Caco-2 (cell line): ENCODE data around the gene MADCAM1. TPM values are rescaled to one million over a fixed set of nuclear protein-coding genes. Genes with fewer than 3 reads are reported as not detected.

Experiments
- BruUV-seq: library from RNA; stranded (reverse); fragments of 400-500 nt; replicated peaks from 2 replicates; lab custom pipeline; 2021; lab: Mats Ljungman, UMichigan
- CTCF ChIA-PET: fragments of 300-600 bp; sonication (Branson Sonifier 250); formaldehyde crosslinking; loops from one replicate; lab custom pipeline; 2022; ENCODE audit warnings: antibody characterized with exemption; lab: Charles Lee
- POLR2A ChIA-PET: fragments of 300-600 bp; sonication (Branson Sonifier 250); formaldehyde crosslinking; loops from one replicate; lab custom pipeline; 2022; ENCODE audit warnings: antibody characterized with exemption; lab: Charles Lee
- DNase-seq, 2 experiments: peaks; one replicate each; pipeline versions ENCODE4 v3.0.0 to v3.0.0-alpha.2; 2020 to 2022
- H3K27me3 ChIP-seq: replicated peaks from 2 replicates; pipeline ENCODE4 v1.6.0; 2011; ENCODE audit warnings: low read length; ENCODE audit not compliant: control insufficient read depth, insufficient read depth
- H3K36me3 ChIP-seq: 2 replicates; pipeline ENCODE4 v1.5.1; 2011; ENCODE audit warnings: low read length; ENCODE audit not compliant: control insufficient read depth, insufficient read depth
- H3K4me1 ChIP-seq: fragments of 250-450 bp; sonication (Bioruptor Pico); 2 replicates; pipeline ENCODE4 v1.5.1; 2020; ENCODE audit warnings: mild to moderate bottlenecking
- H3K4me3 ChIP-seq: 2 replicates; pipeline ENCODE4 v1.5.1; 2011; ENCODE audit warnings: low read depth, mild to moderate bottlenecking, control low read depth, low read length
- H3K9me3 ChIP-seq: fragments of 250-450 bp; sonication (Bioruptor Pico); 2 replicates; pipeline ENCODE4 v1.5.1; 2020; ENCODE audit warnings: mild to moderate bottlenecking, moderate library complexity
- H3K27ac Mint-ChIP-seq: one replicate; pipeline ENCODE4 v1.8.0; 2022; ENCODE audit warnings: mixed read lengths; ENCODE audit not compliant: unreplicated experiment
- H3K27me3 Mint-ChIP-seq: one replicate; pipeline ENCODE4 v1.8.0; 2022; ENCODE audit warnings: mixed read lengths; ENCODE audit not compliant: insufficient read depth, unreplicated experiment
- H3K36me3 Mint-ChIP-seq: one replicate; pipeline ENCODE4 v1.8.0; 2022; ENCODE audit warnings: mild to moderate bottlenecking, mixed read lengths; ENCODE audit not compliant: insufficient read depth, unreplicated experiment
- H3K4me1 Mint-ChIP-seq: one replicate; pipeline ENCODE4 v1.8.0; 2022; ENCODE audit warnings: low read depth, mixed read lengths; ENCODE audit not compliant: unreplicated experiment
- H3K4me3 Mint-ChIP-seq: one replicate; pipeline ENCODE4 v1.8.0; 2022; ENCODE audit warnings: mild to moderate bottlenecking, moderate library complexity, mixed read lengths; ENCODE audit not compliant: unreplicated experiment
- H3K9me3 Mint-ChIP-seq: one replicate; pipeline ENCODE4 v1.8.0; 2022; ENCODE audit warnings: mixed read lengths; ENCODE audit not compliant: unreplicated experiment
- intact Hi-C: fragments of 100-400 bp; cut with micrococcal nuclease; formaldehyde crosslinking; loops from one replicate; pipeline ENCODE4 v1.10.0; 2022; ENCODE audit not compliant: unreplicated experiment
- total RNA-seq: library from RNA; stranded (reverse); gene quantifications from 2 replicates; pipeline ENCODE4 v1.2.3, GENCODE V29; 2022
- TF ChIP-seq, protein P1 (sequence below), 2 experiments: fragments of 200-600 bp in 1 of 2; IDR thresholded peaks; 1 replicate in 1 of 2; 2 replicates in 1 of 2; pipeline versions ENCODE4 v1.5.1 to v1.8.0; 2011 to 2022; ENCODE audit warnings: antibody characterized with exemption in 1 of 2, control low read depth in 1 of 2, inconsistent platforms in 1 of 2, low read depth in 1 of 2, low read length in 1 of 2, mild to moderate bottlenecking in 1 of 2, moderate library complexity in 1 of 2; ENCODE audit not compliant: insufficient read depth in 1 of 2, severe bottlenecking in 1 of 2, unreplicated experiment in 1 of 2

MADCAM1 gene
- total RNA-seq, 1 experiment from 2014 or later, result 0.73 TPM

DNA sequence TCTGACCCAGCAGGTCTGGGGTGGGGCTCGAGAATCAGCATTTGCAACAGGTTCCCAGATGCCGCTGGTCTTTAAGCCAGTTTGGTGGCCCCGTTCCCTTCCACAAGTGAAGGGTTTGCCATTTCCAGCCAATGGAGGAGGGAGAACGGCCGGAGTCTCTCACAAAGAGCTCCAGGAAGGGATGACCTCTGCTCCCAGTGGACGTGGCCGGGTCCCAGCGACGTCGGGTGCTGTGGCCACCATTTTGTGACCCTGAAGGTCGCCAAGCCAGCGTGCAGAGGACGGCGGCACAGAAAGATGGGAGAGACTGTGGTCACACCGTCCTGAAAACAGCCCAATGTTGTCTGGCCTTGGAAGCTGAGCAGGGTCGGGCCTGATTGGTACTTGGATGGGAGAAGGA lies 43.5 kb upstream of the MADCAM1 start:
- ChIA-PET CTCF (no interaction called here), POLR2A (no interaction called here)
- no peaks in the 10 kb centered on the region for H3K4me1 ChIP-seq
- H3K9me3 ChIP-seq, result 0 out of 2 replicates have a peak, but pooled peaks cover 6% of the 10 kb centered on the region
- H3K4me1 Mint-ChIP-seq, result no peaks in the 10 kb centered on the region
- H3K36me3 Mint-ChIP-seq, result no peaks in the 10 kb centered on the region
- BruUV-seq, result no TSS peak
- H3K27me3 Mint-ChIP-seq, result no peaks in the 10 kb centered on the region
- TF ChIP-seq, protein P1, sequence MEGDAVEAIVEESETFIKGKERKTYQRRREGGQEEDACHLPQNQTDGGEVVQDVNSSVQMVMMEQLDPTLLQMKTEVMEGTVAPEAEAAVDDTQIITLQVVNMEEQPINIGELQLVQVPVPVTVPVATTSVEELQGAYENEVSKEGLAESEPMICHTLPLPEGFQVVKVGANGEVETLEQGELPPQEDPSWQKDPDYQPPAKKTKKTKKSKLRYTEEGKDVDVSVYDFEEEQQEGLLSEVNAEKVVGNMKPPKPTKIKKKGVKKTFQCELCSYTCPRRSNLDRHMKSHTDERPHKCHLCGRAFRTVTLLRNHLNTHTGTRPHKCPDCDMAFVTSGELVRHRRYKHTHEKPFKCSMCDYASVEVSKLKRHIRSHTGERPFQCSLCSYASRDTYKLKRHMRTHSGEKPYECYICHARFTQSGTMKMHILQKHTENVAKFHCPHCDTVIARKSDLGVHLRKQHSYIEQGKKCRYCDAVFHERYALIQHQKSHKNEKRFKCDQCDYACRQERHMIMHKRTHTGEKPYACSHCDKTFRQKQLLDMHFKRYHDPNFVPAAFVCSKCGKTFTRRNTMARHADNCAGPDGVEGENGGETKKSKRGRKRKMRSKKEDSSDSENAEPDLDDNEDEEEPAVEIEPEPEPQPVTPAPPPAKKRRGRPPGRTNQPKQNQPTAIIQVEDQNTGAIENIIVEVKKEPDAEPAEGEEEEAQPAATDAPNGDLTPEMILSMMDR (IDR thresholded peaks at IDR 0.05; ENCODE audit: insufficient read depth in 1 of 2, low read depth in 1 of 2, low read length in 1 of 2, severe bottlenecking in 1 of 2, unreplicated experiment in 1 of 2), result no peak
- no peak overlapping the region for H3K27ac Mint-ChIP-seq
- H3K27me3 ChIP-seq, result no peaks in the 10 kb centered on the region
- H3K4me3 ChIP-seq, result no peak overlapping the region
- H3K4me3 Mint-ChIP-seq, result no peak overlapping the region
- no peak for DNase-seq
- no peaks in the 10 kb centered on the region for H3K9me3 Mint-ChIP-seq
- no peaks in the 10 kb centered on the region for H3K36me3 ChIP-seq
- intact Hi-C loops, result no loop called here

DNA sequence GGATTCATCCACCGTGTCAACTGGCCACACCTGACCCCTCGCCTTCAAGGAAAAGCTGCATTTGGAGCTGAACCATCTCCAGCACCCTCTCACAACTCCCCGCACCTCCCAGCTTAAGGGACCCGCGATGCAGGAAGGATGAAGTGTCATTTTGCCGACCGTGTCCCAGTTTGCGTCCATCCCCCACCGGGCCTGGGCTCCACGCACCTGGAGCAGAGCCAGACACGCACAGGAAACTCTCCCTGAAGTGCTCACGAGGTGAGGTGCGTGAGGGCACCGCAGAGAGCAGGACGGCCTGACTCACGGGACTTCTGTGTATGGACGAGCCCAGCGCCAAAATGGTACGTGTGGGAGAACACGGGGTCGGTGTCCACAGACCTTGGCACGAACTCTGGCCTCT lies 42.7 kb upstream of the MADCAM1 start:
- intact Hi-C loops, result no loop called here
- ChIA-PET POLR2A (no interaction called here), CTCF (no interaction called here)
- Mint-ChIP-seq H3K36me3 (no peaks in the 10 kb centered on the region), H3K4me1 (no peaks in the 10 kb centered on the region), H3K27me3 (no peaks in the 10 kb centered on the region), H3K27ac (no peak overlapping the region), H3K9me3 (no peaks in the 10 kb centered on the region), H3K4me3 (no peak overlapping the region)
- DNase-seq, result no peak
- Histone ChIP-seq H3K27me3 (no peaks in the 10 kb centered on the region), H3K4me1 (no peaks in the 10 kb centered on the region), H3K4me3 (no peak overlapping the region), H3K36me3 (no peaks in the 10 kb centered on the region), H3K9me3 (0 out of 2 replicates have a peak, but pooled peaks cover 6% of the 10 kb centered on the region)
- no TSS peak for BruUV-seq
- TF ChIP-seq, protein P1 (IDR thresholded peaks at IDR 0.05; ENCODE audit: insufficient read depth in 1 of 2, low read depth in 1 of 2, low read length in 1 of 2, severe bottlenecking in 1 of 2, unreplicated experiment in 1 of 2), result no peak

DNA sequence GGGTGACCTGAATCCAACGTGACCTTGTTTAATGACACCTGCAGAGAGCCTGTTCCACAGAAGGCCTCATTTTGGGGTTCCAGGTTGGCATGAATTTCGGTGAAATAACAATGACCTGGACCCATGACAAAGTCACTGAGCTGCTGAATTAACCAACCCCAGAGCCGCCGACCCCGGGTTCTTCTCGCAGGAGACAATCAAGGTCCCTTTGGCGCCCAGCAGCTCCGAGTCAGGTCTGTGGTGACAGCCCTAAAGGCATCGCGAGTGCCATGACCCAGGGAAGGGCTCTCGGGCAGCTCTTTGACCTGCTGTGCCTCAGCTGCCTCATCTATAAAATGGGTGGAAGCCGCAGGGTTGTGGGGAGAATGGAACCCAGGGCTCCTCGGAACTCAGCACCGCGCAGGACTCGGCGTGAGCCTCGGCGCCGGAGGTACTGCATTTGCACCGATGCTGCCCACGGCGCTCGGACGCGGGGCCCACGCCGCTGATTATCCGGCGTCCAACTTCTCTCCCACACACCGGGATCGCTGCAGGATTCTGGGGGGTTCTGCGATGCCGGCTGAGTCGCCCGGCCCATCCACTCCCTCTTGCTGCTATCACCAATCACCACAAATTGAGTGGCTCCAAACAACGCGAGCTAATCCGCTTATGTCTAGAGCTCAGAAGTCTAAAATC lies 41.1 kb upstream of the MADCAM1 start:
- intact Hi-C loops, result no loop called here
- TF ChIP-seq, protein P1 (IDR thresholded peaks at IDR 0.05; ENCODE audit: insufficient read depth in 1 of 2, low read depth in 1 of 2, low read length in 1 of 2, severe bottlenecking in 1 of 2, unreplicated experiment in 1 of 2), result no peak
- no peaks in the 10 kb centered on the region for H3K4me1 ChIP-seq
- no peak overlapping the region for H3K4me3 Mint-ChIP-seq
- no TSS peak for BruUV-seq
- no peak overlapping the region for H3K4me3 ChIP-seq
- H3K4me1 Mint-ChIP-seq, result no peaks in the 10 kb centered on the region
- no peak overlapping the region for H3K27ac Mint-ChIP-seq
- H3K36me3 ChIP-seq, result no peaks in the 10 kb centered on the region
- H3K9me3 ChIP-seq, result 0 out of 2 replicates have a peak, but pooled peaks cover 6% of the 10 kb centered on the region
- CTCF ChIA-PET, result no interaction called here
- H3K36me3 Mint-ChIP-seq, result no peaks in the 10 kb centered on the region
- no peak for DNase-seq
- H3K27me3 Mint-ChIP-seq, result no peaks in the 10 kb centered on the region
- POLR2A ChIA-PET, result no interaction called here
- H3K9me3 Mint-ChIP-seq, result no peaks in the 10 kb centered on the region
- no peaks in the 10 kb centered on the region for H3K27me3 ChIP-seq
